ENCODE measurements around the gene TMEM198.

TMEM198 gene

GRCh38 chr2:219527076-219527394 is 16.8 kb upstream of the TMEM198 start:
- no peaks in the 10 kb centered on the region for H3K36me3 ChIP-seq (ENCODE audit: control insufficient read depth in 2 of 2, insufficient read depth in 2 of 2, low read length in 2 of 2)
- H3K9ac ChIP-seq (ENCODE audit: low read length in 2 of 2) = no peak overlapping the region
- peaks cover 29% of the 10 kb centered on the region for H3K4me1 ChIP-seq (ENCODE audit: control insufficient read depth, insufficient read depth, low read length)
- H3K9me3 ChIP-seq (ENCODE audit: control insufficient read depth in 2 of 2, low read length in 2 of 2) = no peaks in the 10 kb centered on the region
- no peak overlapping the region for H3K27ac ChIP-seq (ENCODE audit: low read length)
- H3K4me3 ChIP-seq (ENCODE audit: low read length in 2 of 2) = no peak overlapping the region
- H3K27me3 ChIP-seq (ENCODE audit: control insufficient read depth in 1 of 2, insufficient read depth in 2 of 2, low read length in 2 of 2) = peaks cover 6 to 17% of the 10 kb centered on the region in 2 donors

GRCh38 chr2:219527472-219527871 is 16.4 kb upstream of the TMEM198 start:
- no peaks in the 10 kb centered on the region for H3K36me3 ChIP-seq (ENCODE audit: control insufficient read depth in 2 of 2, insufficient read depth in 2 of 2, low read length in 2 of 2)
- H3K27me3 ChIP-seq (ENCODE audit: control insufficient read depth in 1 of 2, insufficient read depth in 2 of 2, low read length in 2 of 2) = peaks cover 5 to 17% of the 10 kb centered on the region in 2 donors

GRCh38 chr2:219530048-219530963 is 13.5 kb upstream of the TMEM198 start:
- no peaks in the 10 kb centered on the region for H3K9me3 ChIP-seq (ENCODE audit: control insufficient read depth in 2 of 2, low read length in 2 of 2)
- peak overlapping the region in 1 of 2 donors; percentile 68 for H3K4me3 ChIP-seq (ENCODE audit: low read length in 2 of 2)
- peak overlapping the region in 1 of 2 donors; percentile 64 for H3K9ac ChIP-seq (ENCODE audit: low read length in 2 of 2)
- no peak overlapping the region for H3K27ac ChIP-seq (ENCODE audit: low read length)
- peaks cover 14% of the 10 kb centered on the region for H3K4me1 ChIP-seq (ENCODE audit: control insufficient read depth, insufficient read depth, low read length)
- H3K36me3 ChIP-seq (ENCODE audit: control insufficient read depth in 2 of 2, insufficient read depth in 2 of 2, low read length in 2 of 2) = no peaks in the 10 kb centered on the region
- H3K27me3 ChIP-seq (ENCODE audit: control insufficient read depth in 1 of 2, insufficient read depth in 2 of 2, low read length in 2 of 2) = peaks cover 5 to 11% of the 10 kb centered on the region in 2 donors

More at GRCh38 chr2:219527472-219527871, 16.4 kb upstream of the TMEM198 start:
- Histone ChIP-seq H3K9me3 (ENCODE audit: control insufficient read depth in 2 of 2, low read length in 2 of 2) (no peaks in the 10 kb centered on the region), H3K4me1 (ENCODE audit: control insufficient read depth, insufficient read depth, low read length) (peaks cover 25% of the 10 kb centered on the region), H3K27ac (ENCODE audit: low read length) (no peak overlapping the region), H3K4me3 (ENCODE audit: low read length in 2 of 2) (no peak overlapping the region), H3K9ac (ENCODE audit: low read length in 2 of 2) (no peak overlapping the region)

- H3K36me3 ChIP-seq (ENCODE audit: control insufficient read depth in 2 of 2, insufficient read depth in 2 of 2, low read length in 2 of 2) = no peaks in the 10 kb centered on the region
- H3K9me3 ChIP-seq (ENCODE audit: control insufficient read depth in 2 of 2, low read length in 2 of 2) = no peaks in the 10 kb centered on the region
- no peak overlapping the region for H3K9ac ChIP-seq (ENCODE audit: low read length in 2 of 2)
- H3K4me1 ChIP-seq (ENCODE audit: control insufficient read depth, insufficient read depth, low read length) = peaks cover 13% of the 10 kb centered on the region
- peaks cover 5 to 11% of the 10 kb centered on the region in 2 donors for H3K27me3 ChIP-seq (ENCODE audit: control insufficient read depth in 1 of 2, insufficient read depth in 2 of 2, low read length in 2 of 2)
- H3K4me3 ChIP-seq (ENCODE audit: low read length in 2 of 2) = no peak overlapping the region
- no peak overlapping the region for H3K27ac ChIP-seq (ENCODE audit: low read length)
Measured at GRCh38 chr2:219531639-219532377, 12.0 kb upstream of the TMEM198 start.

GRCh38 chr2:219532378-219532649 is 11.5 kb upstream of the TMEM198 start:
- H3K9ac ChIP-seq (ENCODE audit: low read length in 2 of 2) = no peak overlapping the region
- peaks cover 9% of the 10 kb centered on the region for H3K4me1 ChIP-seq (ENCODE audit: control insufficient read depth, insufficient read depth, low read length)
- no peak overlapping the region for H3K4me3 ChIP-seq (ENCODE audit: low read length in 2 of 2)
- H3K27ac ChIP-seq (ENCODE audit: low read length) = no peak overlapping the region
- peaks cover 5 to 8% of the 10 kb centered on the region in 2 donors for H3K27me3 ChIP-seq (ENCODE audit: control insufficient read depth in 1 of 2, insufficient read depth in 2 of 2, low read length in 2 of 2)
- no peaks in the 10 kb centered on the region for H3K36me3 ChIP-seq (ENCODE audit: control insufficient read depth in 2 of 2, insufficient read depth in 2 of 2, low read length in 2 of 2)
- no peaks in the 10 kb centered on the region for H3K9me3 ChIP-seq (ENCODE audit: control insufficient read depth in 2 of 2, low read length in 2 of 2)

- Histone ChIP-seq H3K9ac (ENCODE audit: low read length in 2 of 2) (no peak overlapping the region), H3K36me3 (ENCODE audit: control insufficient read depth in 2 of 2, insufficient read depth in 2 of 2, low read length in 2 of 2) (no peaks in the 10 kb centered on the region), H3K4me3 (ENCODE audit: low read length in 2 of 2) (no peak overlapping the region), H3K9me3 (ENCODE audit: control insufficient read depth in 2 of 2, low read length in 2 of 2) (no peaks in the 10 kb centered on the region), H3K27ac (ENCODE audit: low read length) (no peak overlapping the region), H3K4me1 (ENCODE audit: control insufficient read depth, insufficient read depth, low read length) (peaks cover 22% of the 10 kb centered on the region), H3K27me3 (ENCODE audit: control insufficient read depth in 1 of 2, insufficient read depth in 2 of 2, low read length in 2 of 2) (peaks cover 3 to 5% of the 10 kb centered on the region in 2 donors)
Measured at GRCh38 chr2:219533930-219534661, 9.7 kb upstream of the TMEM198 start.

- Histone ChIP-seq H3K4me3 (ENCODE audit: low read length in 2 of 2) (no peak overlapping the region), H3K36me3 (ENCODE audit: control insufficient read depth in 2 of 2, insufficient read depth in 2 of 2, low read length in 2 of 2) (peaks cover 10 to 12% of the 10 kb centered on the region in 2 donors), H3K27ac (ENCODE audit: low read length) (no peak overlapping the region), H3K9ac (ENCODE audit: low read length in 2 of 2) (no peak overlapping the region), H3K9me3 (ENCODE audit: control insufficient read depth in 2 of 2, low read length in 2 of 2) (no peaks in the 10 kb centered on the region), H3K27me3 (ENCODE audit: control insufficient read depth in 1 of 2, insufficient read depth in 2 of 2, low read length in 2 of 2) (no peaks in the 10 kb centered on the region), H3K4me1 (ENCODE audit: control insufficient read depth, insufficient read depth, low read length) (peaks cover 18% of the 10 kb centered on the region)
Measured at GRCh38 chr2:219536425-219536824, 7.4 kb upstream of the TMEM198 start.

- Histone ChIP-seq H3K9me3 (ENCODE audit: control insufficient read depth in 2 of 2, low read length in 2 of 2) (no peaks in the 10 kb centered on the region), H3K27me3 (ENCODE audit: control insufficient read depth in 1 of 2, insufficient read depth in 2 of 2, low read length in 2 of 2) (no peaks in the 10 kb centered on the region), H3K27ac (ENCODE audit: low read length) (no peak overlapping the region), H3K4me3 (ENCODE audit: low read length in 2 of 2) (no peak overlapping the region), H3K36me3 (ENCODE audit: control insufficient read depth in 2 of 2, insufficient read depth in 2 of 2, low read length in 2 of 2) (peaks cover 10 to 12% of the 10 kb centered on the region in 2 donors), H3K4me1 (ENCODE audit: control insufficient read depth, insufficient read depth, low read length) (peaks cover 23% of the 10 kb centered on the region), H3K9ac (ENCODE audit: low read length in 2 of 2) (no peak overlapping the region)
Measured at GRCh38 chr2:219536967-219537366, 6.9 kb upstream of the TMEM198 start.

GRCh38 chr2:219537657-219538488 is 6.0 kb upstream of the TMEM198 start:
- H3K27me3 ChIP-seq (ENCODE audit: control insufficient read depth in 1 of 2, insufficient read depth in 2 of 2, low read length in 2 of 2) = no peaks in the 10 kb centered on the region
- no peaks in the 10 kb centered on the region for H3K9me3 ChIP-seq (ENCODE audit: control insufficient read depth in 2 of 2, low read length in 2 of 2)
- H3K4me1 ChIP-seq (ENCODE audit: control insufficient read depth, insufficient read depth, low read length) = peaks cover 32% of the 10 kb centered on the region
- no peak overlapping the region for H3K27ac ChIP-seq (ENCODE audit: low read length)
- H3K4me3 ChIP-seq (ENCODE audit: low read length in 2 of 2) = no peak overlapping the region
- no peak overlapping the region for H3K9ac ChIP-seq (ENCODE audit: low read length in 2 of 2)
- peaks cover 10 to 12% of the 10 kb centered on the region in 2 donors for H3K36me3 ChIP-seq (ENCODE audit: control insufficient read depth in 2 of 2, insufficient read depth in 2 of 2, low read length in 2 of 2)

- no peaks in the 10 kb centered on the region for H3K27me3 ChIP-seq (ENCODE audit: control insufficient read depth in 1 of 2, insufficient read depth in 2 of 2, low read length in 2 of 2)
- no peak overlapping the region for H3K27ac ChIP-seq (ENCODE audit: low read length)
Measured at GRCh38 chr2:219538504-219538951, 5.3 kb upstream of the TMEM198 start.

More at GRCh38 chr2:219538504-219538951, 5.3 kb upstream of the TMEM198 start:
- H3K4me1 ChIP-seq (ENCODE audit: control insufficient read depth, insufficient read depth, low read length) = peaks cover 35% of the 10 kb centered on the region
- H3K9me3 ChIP-seq (ENCODE audit: control insufficient read depth in 2 of 2, low read length in 2 of 2) = no peaks in the 10 kb centered on the region
- H3K4me3 ChIP-seq (ENCODE audit: low read length in 2 of 2) = no peak overlapping the region
- no peak overlapping the region for H3K9ac ChIP-seq (ENCODE audit: low read length in 2 of 2)
- peaks cover 10 to 12% of the 10 kb centered on the region in 2 donors for H3K36me3 ChIP-seq (ENCODE audit: control insufficient read depth in 2 of 2, insufficient read depth in 2 of 2, low read length in 2 of 2)

All from stomach smooth muscle (tissue), 2 donors.